HCT116 (cell line): Measurements from ENCODE around the gene EHD3. TPM values are rescaled to one million over a fixed set of nuclear protein-coding genes. Genes with fewer than 3 reads are reported as not detected.

Source experiments
- ATAC-seq: fragments of 200-7000 bp; cut with Tn5 transposase; 2 replicates; pipeline ENCODE4 v1.9.1; 2020; ENCODE audit warnings: mild to moderate bottlenecking, moderate library complexity
- BruUV-seq: library from RNA; stranded (reverse); fragments of 400-500 nt; replicated peaks from 2 replicates; lab custom pipeline; 2021; lab: Mats Ljungman, UMichigan
- CTCF ChIA-PET: fragments of 300-600 bp; sonication (Branson Sonifier 250); formaldehyde crosslinking; loops from one replicate; lab custom pipeline; 2021; ENCODE audit warnings: antibody characterized with exemption; lab: Charles Lee
- POLR2A ChIA-PET: fragments of 300-600, 350-600 bp; sonication (Branson Sonifier 250); formaldehyde crosslinking; loops from one replicate; lab custom pipeline; 2021; ENCODE audit warnings: antibody characterized with exemption; lab: Charles Lee
- RAD21 ChIA-PET, 2 experiments: fragments of 300-600 bp; sonication (Branson Sonifier 250); formaldehyde crosslinking; loops; one replicate each; lab custom pipeline; 2023; ENCODE audit warnings: low total read pairs in 2 of 2; ENCODE audit not compliant: uncharacterized antibody in 2 of 2, unreplicated experiment in 2 of 2, low non-redundant PET in 1 of 2; lab: Charles Lee
- DNase-seq: peaks from one replicate; pipeline ENCODE4 v3.0.0-alpha.2; 2010; ENCODE audit warnings: low read depth, low spot score
- H2AFZ ChIP-seq: fragments of 200-600 bp; shearing (Covaris generic), sonication (generic); 2 replicates; pipeline ENCODE4 v1.6.1; 2017; ENCODE audit warnings: low read depth, mixed run types, mixed read lengths, antibody characterized with exemption, low read length; ENCODE audit not compliant: poor library complexity, severe bottlenecking
- H3K27ac ChIP-seq: 2 replicates; pipeline ENCODE4 v1.5.1; 2012; ENCODE audit warnings: low read depth, low read length
- H3K27me3 ChIP-seq: fragments of 200-600 bp; sonication (generic); 2 replicates; pipeline ENCODE4 v1.6.1; 2016; ENCODE audit warnings: mixed run types, low read length, mixed read lengths; ENCODE audit not compliant: insufficient read depth
- H3K36me3 ChIP-seq, 2 experiments: fragments of 200-500 bp in 1 of 2; fragments of 200-600 bp in 1 of 2; sonication (Bioruptor generic) in 1 of 2; sonication (generic) in 1 of 2; 2 replicates each; pipeline versions ENCODE4 v1.5.1 to v1.6.1; 2014 to 2016; ENCODE audit warnings: low read length in 2 of 2, inconsistent platforms in 1 of 2, mixed read lengths in 1 of 2, mixed run types in 1 of 2; ENCODE audit not compliant: insufficient read depth in 2 of 2, control insufficient read depth in 1 of 2
- H3K4me1 ChIP-seq, 2 experiments: fragments of 200-600 bp in 1 of 2; sonication (generic) in 1 of 2; 2 replicates each; pipeline versions ENCODE4 v1.5.1 to v1.6.1; 2012 to 2017; ENCODE audit warnings: low read length in 2 of 2, inconsistent platforms in 1 of 2, mild to moderate bottlenecking in 1 of 2, mixed read lengths in 1 of 2, mixed run types in 1 of 2, moderate library complexity in 1 of 2; ENCODE audit not compliant: insufficient read depth in 2 of 2, control insufficient read depth in 1 of 2
- H3K4me2 ChIP-seq: fragments of 200-600 bp; sonication (generic); 2 replicates; pipeline ENCODE4 v1.6.1; 2017; ENCODE audit warnings: mixed run types, low read length, mixed read lengths
- H3K4me3 ChIP-seq, 2 experiments: fragments of 200-600 bp in 1 of 2; sonication (generic) in 1 of 2; replicated peaks in 1 of 2; 2 replicates each; pipeline ENCODE4 v1.5.1; 2011 to 2016; ENCODE audit warnings: low read length in 2 of 2, control low read depth in 1 of 2, low read depth in 1 of 2, mild to moderate bottlenecking in 1 of 2, mixed read lengths in 1 of 2, mixed run types in 1 of 2
- H3K79me2 ChIP-seq: fragments of 200-600 bp; sonication (generic); 2 replicates; pipeline ENCODE4 v1.6.1; 2017; ENCODE audit warnings: mild to moderate bottlenecking, mixed run types, low read length, moderate library complexity, mixed read lengths; ENCODE audit not compliant: insufficient read depth
- H3K9ac ChIP-seq: fragments of 200-600 bp; sonication (generic); 2 replicates; pipeline ENCODE4 v1.6.1; 2016; ENCODE audit warnings: low read length, mixed read lengths
- H3K9me2 ChIP-seq: fragments of 200-600 bp; sonication (generic), shearing (Covaris generic); 2 replicates; pipeline ENCODE4 v1.6.1; 2017; ENCODE audit warnings: mixed run types, mild to moderate bottlenecking, moderate library complexity; ENCODE audit not compliant: insufficient read depth
- H3K9me3 ChIP-seq, 2 experiments: fragments of 200-500 bp in 1 of 2; fragments of 200-600 bp in 1 of 2; sonication (Bioruptor generic) in 1 of 2; sonication (generic) in 1 of 2; 2 replicates each; pipeline ENCODE4 v1.6.1; 2014 to 2017; ENCODE audit warnings: low read length in 2 of 2, mixed read lengths in 2 of 2, inconsistent platforms in 1 of 2, low read depth in 1 of 2, mild to moderate bottlenecking in 1 of 2, mixed run types in 1 of 2, moderate library complexity in 1 of 2; ENCODE audit not compliant: control insufficient read depth in 1 of 2, insufficient read depth in 1 of 2
- H4K20me1 ChIP-seq: fragments of 200-600 bp; sonication (generic), shearing (Covaris generic); 2 replicates; pipeline ENCODE4 v1.6.1; 2017; ENCODE audit warnings: mixed run types, mild to moderate bottlenecking, moderate library complexity; ENCODE audit not compliant: insufficient read depth
- CBX3 ChIP-seq: IDR thresholded peaks from 2 replicates; pipeline ENCODE4 v1.6.1; 2012; ENCODE audit warnings: low read depth
- CEBPB ChIP-seq: IDR thresholded peaks from 2 replicates; pipeline ENCODE4 v1.6.1; 2012; ENCODE audit warnings: low read depth
- EGR1 ChIP-seq: IDR thresholded peaks from 2 replicates; pipeline ENCODE4 v1.6.1; 2012; ENCODE audit warnings: low read depth
- ELF1 ChIP-seq: IDR thresholded peaks from 2 replicates; pipeline ENCODE4 v1.6.1; 2012; ENCODE audit warnings: low read depth, borderline replicate concordance
- EZH2 ChIP-seq: fragments of 200-600 bp; sonication (generic); IDR thresholded peaks from 2 replicates; pipeline ENCODE4 v1.6.1; 2017; ENCODE audit warnings: antibody characterized with exemption, mixed run types
- FOSL1 ChIP-seq: IDR thresholded peaks from 2 replicates; pipeline ENCODE4 v1.6.1; 2012; ENCODE audit warnings: low read depth
- POLR2AphosphoS5 ChIP-seq: IDR thresholded peaks from 2 replicates; pipeline ENCODE4 v1.6.1; 2011; ENCODE audit warnings: mild to moderate bottlenecking, low read depth, low read length, moderate library complexity
- RAD21 ChIP-seq: IDR thresholded peaks from 2 replicates; pipeline ENCODE4 v1.6.1; 2012; ENCODE audit warnings: low read depth, mild to moderate bottlenecking
- SIN3A ChIP-seq: IDR thresholded peaks from 2 replicates; pipeline ENCODE4 v1.6.1; 2012; ENCODE audit warnings: low read depth
- SRF ChIP-seq: IDR thresholded peaks from 2 replicates; pipeline ENCODE4 v1.6.1; 2012; ENCODE audit warnings: low read depth
- TCF7L2 ChIP-seq: IDR thresholded peaks from 2 replicates; pipeline ENCODE4 v1.7.0; 2011; ENCODE audit warnings: borderline replicate concordance, inconsistent platforms; ENCODE audit not compliant: insufficient read depth, insufficient read length; ENCODE audit errors: extremely low read depth
- ZFX ChIP-seq: fragments of 450-650 bp; IDR thresholded peaks from 2 replicates; pipeline ENCODE4 v1.6.1; 2017
- ZNF274 ChIP-seq: fragments of 200-500 bp; sonication (Bioruptor generic); IDR thresholded peaks from 2 replicates; pipeline ENCODE4 v1.6.1; 2014; ENCODE audit warnings: mild to moderate bottlenecking, low read depth, low read length, inconsistent platforms
- intact Hi-C: fragments of 100-400 bp; cut with micrococcal nuclease; formaldehyde crosslinking; loops from 2 replicates; pipeline ENCODE4 v1.10.0; 2022
- total RNA-seq: library from RNA; stranded (reverse); gene quantifications from one replicate; pipeline ENCODE4 v1.2.1, GENCODE V29; 2021; ENCODE audit not compliant: unreplicated experiment
- TF ChIP-seq, protein P1 (sequence below): IDR thresholded peaks from 2 replicates; pipeline ENCODE4 v1.6.1; 2012
- TF ChIP-seq, protein P2 (sequence below), 3 experiments: fragments of 200-600 bp in 1 of 3; sonication (generic) in 1 of 3; IDR thresholded peaks in 2 of 3; conservative IDR thresholded peaks in 1 of 3; 2 replicates each; pipeline ENCODE4 v1.5.1; 2012 to 2017; ENCODE audit warnings: low read depth in 2 of 3, low read length in 2 of 3, antibody characterized with exemption in 1 of 3, borderline replicate concordance in 1 of 3, control low read depth in 1 of 3, mild to moderate bottlenecking in 1 of 3, mixed read lengths in 1 of 3, mixed run types in 1 of 3, moderate library complexity in 1 of 3; ENCODE audit not compliant: insufficient read depth in 1 of 3
- TF ChIP-seq, protein P3 (sequence below): IDR thresholded peaks from 2 replicates; pipeline ENCODE4 v1.6.1; 2011; ENCODE audit warnings: mild to moderate bottlenecking, low read length, moderate library complexity; ENCODE audit not compliant: insufficient replicate concordance; ENCODE audit errors: extremely low read depth

The EHD3 gene
- total RNA-seq, 1 experiment from 2014 or later, result not detected

DNA sequence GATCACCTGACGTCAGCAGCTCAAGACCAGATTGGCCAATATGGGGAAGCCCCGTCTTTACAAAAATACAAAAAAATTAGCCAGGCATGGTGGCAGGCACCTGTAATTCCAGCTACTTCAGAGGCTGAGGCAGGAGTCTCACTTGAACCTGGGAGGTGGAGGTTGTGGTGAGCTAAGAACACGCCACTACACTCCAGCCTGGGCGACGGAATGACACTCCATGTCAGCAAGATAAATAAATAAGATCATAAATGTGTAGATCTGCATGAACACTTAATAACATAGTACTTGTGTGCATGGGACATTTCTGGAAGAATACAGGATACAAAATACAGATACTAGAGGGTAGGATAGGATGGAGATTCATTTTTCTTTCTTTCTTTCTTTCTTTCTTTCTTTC lies 9.1 kb downstream of the EHD3 start:
- Histone ChIP-seq H3K4me2 (no peak overlapping the region), H4K20me1 (no peaks in the 10 kb centered on the region), H3K27me3 (no peaks in the 10 kb centered on the region), H3K9me3 (no peaks in the 10 kb centered on the region), H3K79me2 (no peaks in the 10 kb centered on the region), H3K9me2 (no peaks in the 10 kb centered on the region), H2AFZ (no peak overlapping the region), H3K9ac (no peak overlapping the region), H3K27ac (no peak overlapping the region), H3K4me3 (no peak overlapping the region), H3K36me3 (no peaks in the 10 kb centered on the region), H3K4me1 (no peaks in the 10 kb centered on the region)
- DNase-seq (no peak), ATAC-seq (no peak)
- ChIA-PET POLR2A (no interaction called here), CTCF (no interaction called here), RAD21 (no interaction called here)
- intact Hi-C loops, result no loop called here
- BruUV-seq, result no TSS peak
- TF ChIP-seq RAD21, result no peak
- no peak for TF ChIP-seq ZNF274

DNA sequence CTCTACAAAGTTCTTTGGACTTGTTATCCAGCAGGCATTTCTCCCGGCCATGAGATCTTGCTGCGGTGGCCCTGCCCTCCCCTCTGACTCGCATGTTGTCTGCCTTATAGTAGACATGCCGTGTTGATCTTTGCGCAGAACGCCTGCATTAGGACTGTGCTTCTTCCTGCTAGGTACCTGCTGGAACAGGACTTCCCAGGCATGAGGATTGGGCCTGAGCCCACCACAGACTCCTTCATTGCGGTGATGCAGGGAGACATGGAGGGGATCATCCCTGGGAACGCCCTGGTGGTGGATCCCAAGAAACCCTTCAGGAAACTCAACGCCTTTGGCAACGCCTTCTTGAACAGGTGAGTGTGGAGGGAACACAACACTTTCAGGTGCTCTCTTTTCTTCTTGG lies 10.1 kb downstream of the EHD3 start:
- intact Hi-C loops, result no loop called here
- H3K4me3 ChIP-seq, result no peak overlapping the region
- no peaks in the 10 kb centered on the region for H3K9me3 ChIP-seq
- no TSS peak for BruUV-seq
- H3K27ac ChIP-seq, result no peak overlapping the region
- no peaks in the 10 kb centered on the region for H3K9me2 ChIP-seq
- no peaks in the 10 kb centered on the region for H4K20me1 ChIP-seq
- no peak overlapping the region for H3K9ac ChIP-seq
- H3K27me3 ChIP-seq, result no peaks in the 10 kb centered on the region
- RAD21 ChIA-PET, result no interaction called here
- no peak overlapping the region for H3K4me2 ChIP-seq
- ATAC-seq (no peak), DNase-seq (no peak)
- H2AFZ ChIP-seq, result no peak overlapping the region
- POLR2A ChIA-PET, result no interaction called here
- no peaks in the 10 kb centered on the region for H3K36me3 ChIP-seq
- no peaks in the 10 kb centered on the region for H3K4me1 ChIP-seq
- CTCF ChIA-PET, result no interaction called here
- H3K79me2 ChIP-seq, result no peaks in the 10 kb centered on the region
- TF ChIP-seq EZH2, result no peak
- TF ChIP-seq EGR1, result no peak
- TF ChIP-seq FOSL1, result no peak
- TF ChIP-seq, protein P1, sequence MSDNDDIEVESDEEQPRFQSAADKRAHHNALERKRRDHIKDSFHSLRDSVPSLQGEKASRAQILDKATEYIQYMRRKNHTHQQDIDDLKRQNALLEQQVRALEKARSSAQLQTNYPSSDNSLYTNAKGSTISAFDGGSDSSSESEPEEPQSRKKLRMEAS, result no peak
- TF ChIP-seq TCF7L2, result no peak
- TF ChIP-seq CEBPB, result no peak
- TF ChIP-seq POLR2AphosphoS5, result no peak
- TF ChIP-seq SRF, result no peak
- TF ChIP-seq, protein P2, sequence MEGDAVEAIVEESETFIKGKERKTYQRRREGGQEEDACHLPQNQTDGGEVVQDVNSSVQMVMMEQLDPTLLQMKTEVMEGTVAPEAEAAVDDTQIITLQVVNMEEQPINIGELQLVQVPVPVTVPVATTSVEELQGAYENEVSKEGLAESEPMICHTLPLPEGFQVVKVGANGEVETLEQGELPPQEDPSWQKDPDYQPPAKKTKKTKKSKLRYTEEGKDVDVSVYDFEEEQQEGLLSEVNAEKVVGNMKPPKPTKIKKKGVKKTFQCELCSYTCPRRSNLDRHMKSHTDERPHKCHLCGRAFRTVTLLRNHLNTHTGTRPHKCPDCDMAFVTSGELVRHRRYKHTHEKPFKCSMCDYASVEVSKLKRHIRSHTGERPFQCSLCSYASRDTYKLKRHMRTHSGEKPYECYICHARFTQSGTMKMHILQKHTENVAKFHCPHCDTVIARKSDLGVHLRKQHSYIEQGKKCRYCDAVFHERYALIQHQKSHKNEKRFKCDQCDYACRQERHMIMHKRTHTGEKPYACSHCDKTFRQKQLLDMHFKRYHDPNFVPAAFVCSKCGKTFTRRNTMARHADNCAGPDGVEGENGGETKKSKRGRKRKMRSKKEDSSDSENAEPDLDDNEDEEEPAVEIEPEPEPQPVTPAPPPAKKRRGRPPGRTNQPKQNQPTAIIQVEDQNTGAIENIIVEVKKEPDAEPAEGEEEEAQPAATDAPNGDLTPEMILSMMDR (IDR thresholded peaks at IDR 0.05 in 2 of 3, conservative IDR thresholded peaks at IDR 0.05 in 1 of 3; ENCODE audit: borderline replicate concordance in 1 of 3, insufficient read depth in 1 of 3, low read depth in 2 of 3, low read length in 2 of 3), result no peak
- TF ChIP-seq RAD21, result no peak
- TF ChIP-seq SIN3A, result no peak
- no peak for TF ChIP-seq CBX3
- no peak for TF ChIP-seq ELF1
- TF ChIP-seq ZFX, result no peak
- TF ChIP-seq, protein P3, sequence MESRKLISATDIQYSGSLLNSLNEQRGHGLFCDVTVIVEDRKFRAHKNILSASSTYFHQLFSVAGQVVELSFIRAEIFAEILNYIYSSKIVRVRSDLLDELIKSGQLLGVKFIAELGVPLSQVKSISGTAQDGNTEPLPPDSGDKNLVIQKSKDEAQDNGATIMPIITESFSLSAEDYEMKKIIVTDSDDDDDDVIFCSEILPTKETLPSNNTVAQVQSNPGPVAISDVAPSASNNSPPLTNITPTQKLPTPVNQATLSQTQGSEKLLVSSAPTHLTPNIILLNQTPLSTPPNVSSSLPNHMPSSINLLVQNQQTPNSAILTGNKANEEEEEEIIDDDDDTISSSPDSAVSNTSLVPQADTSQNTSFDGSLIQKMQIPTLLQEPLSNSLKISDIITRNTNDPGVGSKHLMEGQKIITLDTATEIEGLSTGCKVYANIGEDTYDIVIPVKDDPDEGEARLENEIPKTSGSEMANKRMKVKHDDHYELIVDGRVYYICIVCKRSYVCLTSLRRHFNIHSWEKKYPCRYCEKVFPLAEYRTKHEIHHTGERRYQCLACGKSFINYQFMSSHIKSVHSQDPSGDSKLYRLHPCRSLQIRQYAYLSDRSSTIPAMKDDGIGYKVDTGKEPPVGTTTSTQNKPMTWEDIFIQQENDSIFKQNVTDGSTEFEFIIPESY, result no peak
- TF ChIP-seq ZNF274, result no peak
